Neuronal stem cell (in vitro differentiated cells): Measurements from ENCODE around the gene NR2F1.

Experiments
- DNase-seq: peaks from one replicate; pipeline ENCODE4 v3.0.0-alpha.2; 2013; ENCODE audit warnings: low spot score
- H2AFZ ChIP-seq: one replicate; pipeline ENCODE4 v1.6.1; 2013; ENCODE audit warnings: mild to moderate bottlenecking, low read length, inconsistent platforms
- H2AK5ac ChIP-seq: 2 replicates; pipeline ENCODE4 v1.6.1; 2013; ENCODE audit warnings: low read depth, mild to moderate bottlenecking, inconsistent platforms, low read length, moderate library complexity, mixed read lengths
- H2BK120ac ChIP-seq: 2 replicates; pipeline ENCODE4 v1.6.1; 2013; ENCODE audit warnings: low read depth, mild to moderate bottlenecking, inconsistent platforms, low read length, moderate library complexity, mixed read lengths
- H2BK12ac ChIP-seq: one replicate; pipeline ENCODE4 v1.6.1; 2013; ENCODE audit warnings: low read length, inconsistent platforms
- H2BK15ac ChIP-seq: 2 replicates; pipeline ENCODE4 v1.6.1; 2013; ENCODE audit warnings: mild to moderate bottlenecking, low read length, inconsistent platforms, mixed read lengths
- H2BK5ac ChIP-seq: one replicate; pipeline ENCODE4 v1.6.1; 2013; ENCODE audit warnings: inconsistent platforms, mild to moderate bottlenecking, low read length, moderate library complexity
- H3K14ac ChIP-seq: one replicate; pipeline ENCODE4 v1.6.1; 2013; ENCODE audit warnings: low read length, inconsistent platforms
- H3K18ac ChIP-seq: 2 replicates; pipeline ENCODE4 v1.6.1; 2013; ENCODE audit warnings: low read length, inconsistent platforms
- H3K23ac ChIP-seq: 2 replicates; pipeline ENCODE4 v1.6.1; 2013; ENCODE audit warnings: low read depth, mild to moderate bottlenecking, mixed read lengths, low read length, inconsistent platforms; ENCODE audit not compliant: poor library complexity
- H3K27ac ChIP-seq: replicated peaks from 3 replicates; pipeline ENCODE4 v1.5.1; 2013; ENCODE audit warnings: low read length, inconsistent platforms
- H3K27me3 ChIP-seq, 3 experiments: 2 replicates each; pipeline ENCODE4 v1.6.1; 2013; ENCODE audit warnings: low read length in 3 of 3, mild to moderate bottlenecking in 2 of 3, inconsistent platforms in 1 of 3, low read depth in 1 of 3, mixed read lengths in 1 of 3, moderate library complexity in 1 of 3; ENCODE audit not compliant: control insufficient read depth in 3 of 3, insufficient read depth in 3 of 3
- H3K36me3 ChIP-seq, 2 donors: replicated peaks in 1 of 2; 2 replicates each; pipeline ENCODE4 v1.6.1; 2013; ENCODE audit warnings: low read length in 2 of 2; ENCODE audit not compliant: control insufficient read depth in 2 of 2, insufficient read depth in 2 of 2
- H3K4ac ChIP-seq: 2 replicates; pipeline ENCODE4 v1.6.1; 2013; ENCODE audit warnings: inconsistent platforms, mild to moderate bottlenecking, low read length, moderate library complexity
- H3K4me1 ChIP-seq, 2 donors: 1 replicate in 1 of 2; 2 replicates in 1 of 2; pipeline ENCODE4 v1.6.1; 2013; ENCODE audit warnings: low read length in 2 of 2, low read depth in 1 of 2; ENCODE audit not compliant: control insufficient read depth in 2 of 2, insufficient read depth in 1 of 2
- H3K4me2 ChIP-seq: one replicate; pipeline ENCODE4 v1.6.1; 2013; ENCODE audit warnings: mild to moderate bottlenecking, low read length, inconsistent platforms; ENCODE audit not compliant: insufficient read depth, poor library complexity, severe bottlenecking
- H3K4me3 ChIP-seq, 2 donors: 2 replicates each; pipeline ENCODE4 v1.5.1; 2013; ENCODE audit warnings: low read length in 2 of 2, mild to moderate bottlenecking in 2 of 2, inconsistent platforms in 1 of 2, moderate library complexity in 1 of 2
- H3K79me1 ChIP-seq: one replicate; pipeline ENCODE4 v1.6.1; 2013; ENCODE audit warnings: low read depth, mild to moderate bottlenecking, inconsistent platforms, low read length, moderate library complexity
- H3K9ac ChIP-seq: one replicate; pipeline ENCODE4 v1.6.1; 2013; ENCODE audit warnings: mild to moderate bottlenecking, low read depth, low read length, inconsistent platforms; ENCODE audit not compliant: poor library complexity
- H3K9me3 ChIP-seq, 2 donors: replicated peaks in 1 of 2; 2 replicates each; pipeline versions ENCODE3 to v1.6.1; 2013; ENCODE audit warnings: low read length in 2 of 2, mild to moderate bottlenecking in 2 of 2, inconsistent platforms in 1 of 2, low read depth in 1 of 2, mixed read lengths in 1 of 2, moderate library complexity in 1 of 2; ENCODE audit not compliant: control insufficient read depth in 2 of 2, insufficient read depth in 1 of 2
- H4K8ac ChIP-seq: one replicate; pipeline ENCODE4 v1.6.1; 2013; ENCODE audit warnings: low read depth, mild to moderate bottlenecking, inconsistent platforms, low read length, moderate library complexity
- H4K91ac ChIP-seq: one replicate; pipeline ENCODE4 v1.6.1; 2013; ENCODE audit warnings: low read length, low read depth, mild to moderate bottlenecking, inconsistent platforms; ENCODE audit not compliant: poor library complexity
- WGBS, 2 donors: extraction: QIAGEN DNeasy Blood & Tissue Kit; methylation state at CpG; one replicate each; pipeline ENCODE4 v1.1.7; 2013; ENCODE audit warnings: missing lambda C conversion rate in 2 of 2, mixed read lengths in 1 of 2; ENCODE audit not compliant: insufficient read length in 2 of 2, insufficient replicate concordance in 1 of 2; ENCODE audit errors: extremely low coverage in 2 of 2; 5-methylcytosine and 5-hydroxymethylcytosine counted together

Gene NR2F1

DNA sequence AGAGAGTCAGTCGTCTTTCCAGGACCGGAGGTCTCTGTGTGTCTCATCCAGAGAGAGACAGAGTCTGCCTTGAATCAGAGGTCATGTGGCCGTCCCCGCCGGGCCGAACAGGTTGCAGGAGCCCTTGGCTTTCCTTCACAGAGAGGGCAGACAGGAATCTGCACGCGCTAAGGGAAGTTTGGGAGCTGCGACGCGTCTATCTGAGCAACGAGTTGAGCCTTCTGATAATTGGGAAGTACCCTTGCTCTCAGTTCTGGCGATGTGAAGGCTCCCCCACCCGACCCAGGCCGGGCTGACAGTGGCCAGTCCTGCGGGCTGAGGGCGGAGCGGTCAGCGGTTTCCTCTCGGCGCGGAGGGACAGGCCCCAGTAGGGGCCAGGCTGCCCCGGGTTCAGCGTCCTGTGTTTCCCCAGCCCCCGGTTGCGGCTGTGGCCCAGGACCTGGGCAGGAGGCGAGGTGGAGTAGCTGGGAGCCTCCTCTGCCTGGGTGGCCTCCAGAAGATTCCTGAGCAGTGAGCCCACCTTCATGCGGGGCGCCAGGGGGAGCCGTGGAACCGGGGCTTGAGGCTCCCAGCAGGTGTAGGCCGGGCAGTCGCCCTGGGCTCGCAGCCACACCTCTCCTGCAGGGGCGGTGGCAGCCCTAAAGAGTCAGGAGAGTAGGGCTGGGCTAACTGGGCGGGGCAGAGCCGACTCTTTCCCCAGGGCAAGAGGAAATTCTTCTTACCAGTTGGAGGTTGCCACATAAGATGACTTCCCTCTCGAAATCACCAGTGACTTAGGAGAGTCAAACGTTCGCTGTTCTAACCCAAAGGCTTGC lies 13.9 kb downstream of the NR2F1 start:
- H2BK12ac ChIP-seq = no peak overlapping the region
- H3K14ac ChIP-seq = no peak overlapping the region
- H3K23ac ChIP-seq = no peak overlapping the region
- no peak overlapping the region for H3K9ac ChIP-seq
- H2AK5ac ChIP-seq = no peak overlapping the region
- peak overlapping the region; percentile 23 for H3K18ac ChIP-seq
- no peak overlapping the region for H4K8ac ChIP-seq
- H2AFZ ChIP-seq = no peak overlapping the region
- no peak overlapping the region for H3K27ac ChIP-seq
- H3K4me2 ChIP-seq = peak overlapping the region; percentile 54
- H3K4me1 ChIP-seq = peaks cover 15 to 34% of the 10 kb centered on the region in 2 donors
- H3K36me3 ChIP-seq = peaks cover 4 to 40% of the 10 kb centered on the region in 2 donors
- no peak overlapping the region for H2BK15ac ChIP-seq
- WGBS, 2 donors = no CpG with 5 or more reads among the region's 40 CpGs
- DNase-seq = no peak
- peaks cover 4% of the 10 kb centered on the region for H3K79me1 ChIP-seq
- H3K9me3 ChIP-seq = peaks cover 4 to 26% of the 10 kb centered on the region in 2 donors
- H2BK120ac ChIP-seq = no peak overlapping the region
- H3K4ac ChIP-seq = no peak overlapping the region
- H4K91ac ChIP-seq = no peak overlapping the region
- no peak overlapping the region for H2BK5ac ChIP-seq
- peaks cover 0 to 71% (median 17%) of the 10 kb centered on the region in 3 experiments for H3K27me3 ChIP-seq
- H3K4me3 ChIP-seq = peak overlapping the region in 1 of 2 donors; percentile 27

DNA sequence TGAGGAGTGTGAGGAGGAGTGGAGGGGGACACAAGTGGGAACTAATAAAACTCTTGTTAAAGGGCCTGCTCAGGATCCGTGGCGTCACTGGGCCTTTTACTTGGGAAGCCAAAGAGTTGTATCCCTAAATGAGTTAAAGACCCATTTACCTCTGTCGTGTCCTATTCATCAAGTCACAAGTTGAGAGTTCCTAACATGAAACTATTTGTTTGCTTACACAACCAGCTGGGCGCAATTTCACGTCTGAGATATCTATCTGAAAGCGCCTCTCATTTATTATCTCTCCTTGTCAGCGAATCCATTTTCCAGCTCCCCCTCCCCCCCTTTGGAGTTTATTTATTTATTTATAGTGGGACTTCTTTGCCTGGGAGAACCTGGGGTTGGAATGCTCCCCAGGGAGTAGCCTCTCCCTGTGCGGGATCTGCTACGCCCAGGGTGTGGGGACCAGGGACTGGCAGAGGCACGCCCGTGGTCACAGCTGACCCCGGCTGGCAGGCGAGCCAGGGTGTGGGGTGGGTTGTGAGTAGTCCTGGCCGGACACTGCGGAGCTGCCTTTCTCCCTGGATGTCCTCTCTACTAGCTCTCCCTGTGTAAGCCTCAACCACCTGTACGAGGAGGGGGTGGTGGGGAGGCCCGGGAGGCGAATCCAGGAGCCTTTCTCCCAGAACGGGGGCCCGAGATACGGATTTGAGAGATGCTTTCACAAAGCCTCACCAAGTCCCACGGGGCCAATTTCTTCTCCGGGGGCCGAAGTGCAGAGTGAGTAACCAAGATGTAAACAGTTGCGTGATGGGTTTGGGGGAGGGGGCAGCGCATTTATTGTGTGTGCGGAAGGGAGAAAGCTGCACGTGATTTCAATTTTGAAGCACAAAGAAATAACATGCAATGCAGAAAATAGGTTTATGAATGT lies 15.3 kb downstream of the NR2F1 start:
- H3K4me3 ChIP-seq = peak overlapping the region in 1 of 2 donors; percentile 35
- H3K23ac ChIP-seq = no peak overlapping the region
- H3K79me1 ChIP-seq = peaks cover 3% of the 10 kb centered on the region
- H3K4me2 ChIP-seq = peak overlapping the region; percentile 40
- WGBS, 2 donors = no CpG with 5 or more reads among the region's 28 CpGs
- H3K4ac ChIP-seq = no peak overlapping the region
- peaks cover 4 to 20% of the 10 kb centered on the region in 2 donors for H3K9me3 ChIP-seq
- peak overlapping the region; percentile 17 for H2AFZ ChIP-seq
- peaks cover 4 to 25% of the 10 kb centered on the region in 2 donors for H3K36me3 ChIP-seq
- H2BK12ac ChIP-seq = no peak overlapping the region
- H3K4me1 ChIP-seq = peaks cover 14 to 34% of the 10 kb centered on the region in 2 donors
- peaks cover 0 to 75% (median 19%) of the 10 kb centered on the region in 3 experiments for H3K27me3 ChIP-seq
- H2BK120ac ChIP-seq = no peak overlapping the region
- peak overlapping the region; percentile 53 for H3K18ac ChIP-seq
- H4K91ac ChIP-seq = no peak overlapping the region
- H3K9ac ChIP-seq = no peak overlapping the region
- no peak overlapping the region for H2BK15ac ChIP-seq
- no peak overlapping the region for H2BK5ac ChIP-seq
- H3K14ac ChIP-seq = no peak overlapping the region
- DNase-seq = no peak
- H3K27ac ChIP-seq = no peak overlapping the region
- no peak overlapping the region for H2AK5ac ChIP-seq
- no peak overlapping the region for H4K8ac ChIP-seq

DNA sequence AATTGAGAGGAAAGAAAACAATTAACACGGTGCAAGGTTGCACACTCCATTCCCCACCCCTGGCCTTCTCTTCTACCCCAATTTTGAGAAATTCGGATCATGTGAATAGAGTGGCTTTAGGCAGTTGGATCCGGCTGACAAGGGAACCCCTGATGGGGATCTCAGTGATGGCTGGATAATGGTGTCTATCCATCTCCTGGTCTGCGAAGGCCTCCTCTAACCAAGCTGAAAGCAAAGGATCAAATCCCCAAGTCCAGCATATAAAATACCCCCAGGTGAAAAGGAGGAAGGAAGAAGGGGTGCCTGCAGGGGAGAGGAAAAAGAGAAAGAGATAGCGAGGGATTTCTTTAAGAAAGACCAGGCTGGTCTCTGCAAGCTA lies 16.0 kb downstream of the NR2F1 start:
- DNase-seq = no peak
- H2AFZ ChIP-seq = peak overlapping the region; percentile 17
- peak overlapping the region in 1 of 2 donors; percentile 35 for H3K4me3 ChIP-seq
- WGBS, 2 donors = no CpG with 5 or more reads among the region's 5 CpGs
- H3K4me1 ChIP-seq = peaks cover 18 to 35% of the 10 kb centered on the region in 2 donors
- no peak overlapping the region for H3K9ac ChIP-seq
- H4K8ac ChIP-seq = no peak overlapping the region
- H2BK120ac ChIP-seq = no peak overlapping the region
- H3K4ac ChIP-seq = no peak overlapping the region
- H3K9me3 ChIP-seq = peaks cover 2 to 13% of the 10 kb centered on the region in 2 donors
- H3K14ac ChIP-seq = no peak overlapping the region
- H3K79me1 ChIP-seq = no peaks in the 10 kb centered on the region
- peaks cover 0 to 19% of the 10 kb centered on the region in 2 donors for H3K36me3 ChIP-seq
- no peak overlapping the region for H3K27ac ChIP-seq
- no peak overlapping the region for H3K18ac ChIP-seq
- no peak overlapping the region for H2BK12ac ChIP-seq
- H2BK15ac ChIP-seq = no peak overlapping the region
- H3K27me3 ChIP-seq = peaks cover 0 to 77% (median 18%) of the 10 kb centered on the region in 3 experiments
- H3K4me2 ChIP-seq = peak overlapping the region; percentile 40
- no peak overlapping the region for H4K91ac ChIP-seq
- no peak overlapping the region for H2BK5ac ChIP-seq
- H2AK5ac ChIP-seq = no peak overlapping the region
- H3K23ac ChIP-seq = no peak overlapping the region
